ENCODE data around the gene ACTR3. TPM values are rescaled to one million over a fixed set of nuclear protein-coding genes. Genes with fewer than 3 reads are reported as not detected.

The ACTR3 gene
- total and polyA plus RNA-seq, 10 of the 15 experiments (the other 5 are each of a cell fraction or from before 2014, with no cell fraction given): 79.1 to 616 (median 471) TPM

- SMC1A ChIA-PET (ENCODE audit: uncharacterized antibody, unreplicated experiment): interaction anchor here (0.8 kb wide), 1 partner anchor 10 kb away, joined by 3 read pairs; no protein-coding TSS in a partner anchor
- CTCF ChIA-PET: interaction anchor here (0.7 kb wide), 1 partner anchor 91 kb away, joined by 3 read pairs; no protein-coding TSS in a partner anchor
- Histone ChIP-seq H3K4me1 (ENCODE audit: control insufficient read depth, insufficient read depth, low read length) (no peaks in the 10 kb centered on the region), H3K4me2 (ENCODE audit: control insufficient read depth, insufficient read depth) (no peak overlapping the region), H3K9ac (ENCODE audit: control insufficient read depth, insufficient read depth, low read length) (no peak overlapping the region), H3K9me3 (replicated peaks; ENCODE audit: control insufficient read depth, insufficient read depth, low read length) (no peaks in the 10 kb centered on the region), H3K27me3 (replicated peaks in 1 of 2; ENCODE audit: control insufficient read depth in 2 of 2, insufficient read depth in 2 of 2, low read length in 1 of 2) (no peaks in the 10 kb centered on the region), H3K79me2 (ENCODE audit: control insufficient read depth, insufficient read depth, low read length) (no peaks in the 10 kb centered on the region), H3K27ac (ENCODE audit: control insufficient read depth, insufficient read depth) (no peak overlapping the region), H3K36me3 (ENCODE audit: control insufficient read depth in 2 of 2, insufficient read depth in 2 of 2, low read length in 1 of 2) (no peaks in the 10 kb centered on the region), H3K4me3 (no peak overlapping the region), H2AFZ (ENCODE audit: control insufficient read depth, low read depth, low read length) (no peak overlapping the region), H4K20me1 (ENCODE audit: control insufficient read depth, insufficient read depth) (no peaks in the 10 kb centered on the region)
- POLR2A ChIA-PET: no interaction called here
- DNase-seq (ENCODE audit: low read depth, low spot score) (no peak), FAIRE-seq (no peak), ATAC-seq (no peak)
- 9% methylated on average over 1 of the region's 1 CpG for WGBS (ENCODE audit: insufficient coverage, insufficient replicate concordance, low lambda C conversion rate, missing lambda C conversion rate)
- intact Hi-C loops (cut with micrococcal nuclease; ENCODE audit: unreplicated experiment) (no loop called here), in situ Hi-C loops (cut with MboI) (no loop called here)
- BruUV-seq (replicated peaks): no TSS peak
- RAD21 ChIA-PET (ENCODE audit: unreplicated experiment): no interaction called here
- TF ChIP-seq BMI1 (IDR thresholded peaks at IDR 0.05; ENCODE audit: borderline replicate concordance) (no peak), NBN (IDR thresholded peaks at IDR 0.05) (no peak), ZNF687 (IDR thresholded peaks at IDR 0.05) (no peak), PBX3 (IDR thresholded peaks at IDR 0.05; ENCODE audit: insufficient replicate concordance, low read depth, low read length) (no peak), MYB (IDR thresholded peaks at IDR 0.05; ENCODE audit: borderline replicate concordance, low read depth, low read length) (no peak), PRDM15 (CRISPR knock-in tag; IDR thresholded peaks at IDR 0.05) (no peak), HDGF (IDR thresholded peaks at IDR 0.05) (no peak), GATAD2B (conservative IDR thresholded peaks at IDR 0.05; ENCODE audit: low read depth) (no peak), RBBP5 (conservative IDR thresholded peaks at IDR 0.05) (no peak), ESRRA (IDR thresholded peaks at IDR 0.05; ENCODE audit: low read length) (no peak), IKZF1 (conservative IDR thresholded peaks at IDR 0.05) (no peak), LARP7 (IDR thresholded peaks at IDR 0.05) (no peak), POU2F2 (IDR thresholded peaks at IDR 0.05; ENCODE audit: borderline replicate concordance, low read depth, low read length) (no peak), CBFB (IDR thresholded peaks at IDR 0.05; ENCODE audit: low read depth) (no peak), PAX5 (IDR thresholded peaks at IDR 0.05; ENCODE audit: borderline replicate concordance, low read depth, low read length) (no peak), MXI1 (IDR thresholded peaks at IDR 0.05; ENCODE audit: low read depth, low read length) (no peak)
Measured at GRCh38 chr2:113869253-113869652, 20.6 kb upstream of the ACTR3 start.
